WERI-Rb-1 (cell line): ENCODE data around the gene ADAMTSL2.

Experiments
- DNase-seq: peaks from one replicate; pipeline ENCODE4 v3.0.0-alpha.2; 2020
- H3K27ac ChIP-seq: fragments of 250-450 bp; sonication (Bioruptor Pico); 2 replicates; pipeline ENCODE4 v1.5.1; 2020; ENCODE audit warnings: mild to moderate bottlenecking, moderate library complexity
- H3K27me3 ChIP-seq: fragments of 250-450 bp; sonication (Bioruptor Pico); 2 replicates; pipeline ENCODE4 v1.5.1; 2021; ENCODE audit warnings: mild to moderate bottlenecking, low read depth, moderate library complexity; ENCODE audit not compliant: insufficient read depth, severe bottlenecking
- H3K36me3 ChIP-seq: fragments of 250-450 bp; sonication (Bioruptor Pico); 2 replicates; pipeline ENCODE4 v1.5.1; 2020; ENCODE audit warnings: mild to moderate bottlenecking, moderate library complexity
- H3K4me3 ChIP-seq: 2 replicates; pipeline ENCODE4 v1.5.1; 2011; ENCODE audit warnings: low read depth, mild to moderate bottlenecking, control low read depth, low read length
- H3K9me3 ChIP-seq: fragments of 250-450 bp; sonication (Bioruptor Pico); 2 replicates; pipeline ENCODE4 v1.5.1; 2021; ENCODE audit warnings: mild to moderate bottlenecking, moderate library complexity; ENCODE audit not compliant: severe bottlenecking
- TF ChIP-seq, protein P1 (sequence below): IDR thresholded peaks from 2 replicates; pipeline ENCODE4 v1.5.1; 2011; ENCODE audit warnings: low read depth, mild to moderate bottlenecking, control low read depth, inconsistent platforms, low read length

Gene ADAMTSL2

DNA sequence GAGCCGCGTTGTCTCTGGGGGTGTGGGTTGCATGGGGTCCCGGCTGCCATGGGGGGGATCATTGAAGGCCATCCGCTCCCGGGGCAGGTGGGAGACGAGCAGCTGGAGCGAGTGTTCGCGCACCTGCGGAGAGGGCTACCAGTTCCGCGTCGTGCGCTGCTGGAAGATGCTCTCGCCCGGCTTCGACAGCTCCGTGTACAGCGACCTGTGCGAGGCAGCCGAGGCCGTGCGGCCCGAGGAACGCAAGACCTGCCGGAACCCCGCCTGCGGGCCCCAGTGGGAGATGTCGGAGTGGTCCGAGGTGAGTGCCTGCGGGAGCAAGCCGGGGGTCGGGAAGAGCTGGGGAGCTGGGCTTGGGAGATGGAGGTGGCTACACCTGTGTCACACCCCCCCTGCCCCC, 33.7 kb downstream of the ADAMTSL2 start:
- Histone ChIP-seq H3K9me3 (no peaks in the 10 kb centered on the region), H3K36me3 (no peaks in the 10 kb centered on the region), H3K27ac (no peak overlapping the region), H3K4me3 (no peak overlapping the region), H3K27me3 (no peaks in the 10 kb centered on the region)
- no peak for DNase-seq
- TF ChIP-seq, protein P1, sequence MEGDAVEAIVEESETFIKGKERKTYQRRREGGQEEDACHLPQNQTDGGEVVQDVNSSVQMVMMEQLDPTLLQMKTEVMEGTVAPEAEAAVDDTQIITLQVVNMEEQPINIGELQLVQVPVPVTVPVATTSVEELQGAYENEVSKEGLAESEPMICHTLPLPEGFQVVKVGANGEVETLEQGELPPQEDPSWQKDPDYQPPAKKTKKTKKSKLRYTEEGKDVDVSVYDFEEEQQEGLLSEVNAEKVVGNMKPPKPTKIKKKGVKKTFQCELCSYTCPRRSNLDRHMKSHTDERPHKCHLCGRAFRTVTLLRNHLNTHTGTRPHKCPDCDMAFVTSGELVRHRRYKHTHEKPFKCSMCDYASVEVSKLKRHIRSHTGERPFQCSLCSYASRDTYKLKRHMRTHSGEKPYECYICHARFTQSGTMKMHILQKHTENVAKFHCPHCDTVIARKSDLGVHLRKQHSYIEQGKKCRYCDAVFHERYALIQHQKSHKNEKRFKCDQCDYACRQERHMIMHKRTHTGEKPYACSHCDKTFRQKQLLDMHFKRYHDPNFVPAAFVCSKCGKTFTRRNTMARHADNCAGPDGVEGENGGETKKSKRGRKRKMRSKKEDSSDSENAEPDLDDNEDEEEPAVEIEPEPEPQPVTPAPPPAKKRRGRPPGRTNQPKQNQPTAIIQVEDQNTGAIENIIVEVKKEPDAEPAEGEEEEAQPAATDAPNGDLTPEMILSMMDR: no peak

GRCh38 chr9:133569121-133569785, 34.7 kb downstream of the ADAMTSL2 start:
- no peak for DNase-seq
- Histone ChIP-seq H3K36me3 (no peaks in the 10 kb centered on the region), H3K27me3 (no peaks in the 10 kb centered on the region), H3K9me3 (no peaks in the 10 kb centered on the region), H3K27ac (peak overlapping the region; percentile 88), H3K4me3 (no peak overlapping the region)
- TF ChIP-seq, protein P1: no peak

GRCh38 chr9:133569891-133570690, 35.6 kb downstream of the ADAMTSL2 start:
- TF ChIP-seq, protein P1: no peak
- no peaks in the 10 kb centered on the region for H3K9me3 ChIP-seq
- H3K27me3 ChIP-seq: no peaks in the 10 kb centered on the region
- DNase-seq: peak; percentile 95
- peak overlapping the region; percentile 1; the same call in 1 of the 2 replicates for H3K4me3 ChIP-seq
- H3K27ac ChIP-seq: peak overlapping the region; percentile 88
- no peaks in the 10 kb centered on the region for H3K36me3 ChIP-seq

DNA sequence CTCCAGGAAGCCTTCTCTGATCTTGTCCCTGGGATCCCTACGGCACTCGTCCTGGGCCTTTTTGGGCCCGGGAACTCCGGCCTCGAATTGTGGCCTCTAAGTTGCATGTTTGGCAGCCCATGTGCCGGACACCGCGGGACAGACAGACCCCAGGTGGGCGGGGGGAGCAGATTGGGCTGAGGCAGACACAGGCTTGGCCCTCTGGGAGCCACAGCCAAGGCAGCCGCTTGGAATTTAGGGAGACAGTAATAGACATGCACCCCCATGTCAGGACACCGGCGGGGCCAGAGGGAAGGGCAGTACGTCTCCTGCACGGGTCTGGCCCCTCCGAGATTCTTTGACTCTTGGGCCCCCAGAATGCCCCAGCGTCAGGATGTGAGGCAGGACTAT, 36.2 kb downstream of the ADAMTSL2 start:
- TF ChIP-seq, protein P1: no peak
- no peaks in the 10 kb centered on the region for H3K27me3 ChIP-seq
- peak overlapping the region; percentile 88 for H3K27ac ChIP-seq
- no peaks in the 10 kb centered on the region for H3K36me3 ChIP-seq
- H3K9me3 ChIP-seq: no peaks in the 10 kb centered on the region
- no peak overlapping the region for H3K4me3 ChIP-seq
- no peak for DNase-seq

DNA sequence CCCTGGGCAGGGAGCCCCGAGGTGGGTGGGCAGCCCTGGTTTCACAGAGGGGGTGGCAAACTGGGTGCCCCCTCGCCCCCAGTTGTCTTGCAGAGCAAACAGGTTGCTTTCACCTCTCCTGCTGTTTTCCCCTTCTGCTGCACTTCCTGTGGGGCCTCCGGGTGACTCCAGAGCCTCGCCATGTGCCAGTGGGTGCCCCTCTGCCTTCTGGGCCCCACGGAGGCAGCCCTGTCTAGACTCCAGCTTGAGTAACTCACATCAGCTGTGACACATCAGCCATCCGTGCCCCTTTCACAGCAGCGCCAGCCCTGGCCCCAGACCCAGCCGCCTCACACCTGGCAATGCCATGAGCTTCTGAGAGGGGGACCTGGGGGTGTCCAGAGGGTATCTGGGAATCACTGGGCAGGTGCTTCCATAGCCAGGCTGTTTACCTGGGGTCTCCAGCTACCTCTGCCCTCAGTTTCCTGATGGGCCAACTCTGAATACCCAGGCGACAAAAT, 36.9 kb downstream of the ADAMTSL2 start:
- DNase-seq: no peak
- peak overlapping the region; percentile 88 for H3K27ac ChIP-seq
- TF ChIP-seq, protein P1: no peak
- H3K27me3 ChIP-seq: no peaks in the 10 kb centered on the region
- no peak overlapping the region for H3K4me3 ChIP-seq
- no peaks in the 10 kb centered on the region for H3K36me3 ChIP-seq
- no peaks in the 10 kb centered on the region for H3K9me3 ChIP-seq
